HUES6 (cell line): ENCODE results near the gene GALNTL6.
"Not testable (repeated sequence)": the region's sequence is repeated elsewhere in the genome, so short reads cannot be mapped to it uniquely, and the experiment has no call there.

ENCODE experiments used
- H3K27ac ChIP-seq: 2 replicates; pipeline ENCODE4 v1.7.0; 2013; ENCODE audit warnings: low read depth, mild to moderate bottlenecking, low read length, inconsistent platforms
- H3K27me3 ChIP-seq: 2 replicates; pipeline ENCODE4 v1.6.1; 2013; ENCODE audit warnings: low read length; ENCODE audit not compliant: control insufficient read depth, insufficient read depth
- H3K36me3 ChIP-seq: 2 replicates; pipeline ENCODE4 v1.6.1; 2013; ENCODE audit warnings: low read length; ENCODE audit not compliant: control insufficient read depth, insufficient read depth
- H3K4me1 ChIP-seq: 2 replicates; pipeline ENCODE4 v1.6.1; 2013; ENCODE audit warnings: low read length; ENCODE audit not compliant: control insufficient read depth, insufficient read depth
- H3K4me3 ChIP-seq: 2 replicates; pipeline ENCODE4 v1.5.1; 2013; ENCODE audit warnings: low read depth, low read length
- H3K9ac ChIP-seq: one replicate; pipeline ENCODE4 v1.6.1; 2013; ENCODE audit warnings: mild to moderate bottlenecking, low read length
- H3K9me3 ChIP-seq: 2 replicates; pipeline ENCODE4 v1.6.1; 2013; ENCODE audit warnings: low read depth, low read length; ENCODE audit not compliant: control insufficient read depth, insufficient read depth

Gene GALNTL6

DNA sequence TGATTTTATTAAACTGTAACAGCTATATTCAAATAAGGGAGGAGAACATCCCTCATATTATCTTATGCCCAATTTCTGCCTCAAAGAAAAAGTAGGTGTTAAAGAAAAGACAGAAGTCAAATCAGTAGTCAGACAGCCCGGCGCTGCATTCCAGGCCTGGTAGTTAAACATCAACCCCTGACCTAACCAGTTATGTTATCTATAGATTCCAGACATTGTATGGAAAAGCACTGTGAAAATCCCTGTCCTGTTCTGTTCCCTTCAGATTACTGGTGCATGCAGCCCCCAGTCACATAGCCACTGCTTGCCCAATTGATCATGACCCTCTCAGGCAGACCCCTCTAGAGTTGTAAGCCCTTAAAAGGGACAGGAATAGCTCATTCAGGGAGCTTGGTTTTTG lies 1085.5 kb downstream of the GALNTL6 start:
- no peaks in the 10 kb centered on the region for H3K27me3 ChIP-seq
- H3K4me1 ChIP-seq = no peaks in the 10 kb centered on the region
- no peaks in the 10 kb centered on the region for H3K36me3 ChIP-seq
- no peak overlapping the region for H3K27ac ChIP-seq
- peaks cover 4% of the 10 kb centered on the region; the same call in 1 of the 2 replicates for H3K9me3 ChIP-seq
- H3K4me3 ChIP-seq = no peak overlapping the region
- H3K9ac ChIP-seq = no peak overlapping the region

DNA sequence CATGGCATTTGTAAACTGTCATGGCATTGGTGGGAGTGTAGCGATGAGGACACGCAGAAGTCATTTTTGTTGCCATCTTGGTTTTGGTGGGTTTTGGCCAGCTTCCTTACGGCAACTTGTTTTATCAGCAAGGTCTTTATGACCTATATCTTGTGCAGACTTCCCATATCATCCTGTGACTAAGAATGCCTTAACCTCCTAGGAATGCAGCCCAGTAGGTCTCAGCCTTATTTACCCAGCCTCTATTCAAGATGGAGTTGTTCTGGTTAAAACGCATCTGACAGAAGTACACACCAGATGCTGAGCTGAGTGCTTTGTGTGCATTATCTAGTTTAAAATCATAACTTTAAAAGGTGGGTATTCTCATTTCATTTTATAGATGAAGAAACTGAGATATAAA lies 1086.7 kb downstream of the GALNTL6 start:
- H3K9ac ChIP-seq = no peak overlapping the region
- peaks cover 4% of the 10 kb centered on the region; the same call in 1 of the 2 replicates for H3K9me3 ChIP-seq
- no peaks in the 10 kb centered on the region for H3K4me1 ChIP-seq
- no peaks in the 10 kb centered on the region for H3K27me3 ChIP-seq
- no peak overlapping the region for H3K27ac ChIP-seq
- H3K36me3 ChIP-seq = no peaks in the 10 kb centered on the region
- no peak overlapping the region for H3K4me3 ChIP-seq

DNA sequence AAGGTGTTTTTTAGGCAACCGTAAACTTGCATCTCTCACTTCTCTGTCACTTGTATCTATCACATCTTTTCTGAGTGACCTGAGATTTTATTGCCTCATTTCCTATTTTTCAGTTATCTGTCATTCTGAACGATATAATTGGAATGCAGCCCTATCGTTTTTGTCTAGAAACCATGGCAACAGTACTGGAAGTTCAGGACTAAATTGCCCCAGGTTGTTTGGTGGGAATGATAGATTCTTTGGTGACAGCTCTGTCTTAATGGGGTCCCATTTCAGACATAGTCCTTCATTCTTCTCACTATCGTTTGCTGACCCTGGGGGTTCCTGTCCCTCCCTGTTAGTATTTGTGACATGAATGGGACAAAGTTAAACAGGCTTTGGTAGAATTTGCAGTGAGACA lies 1087.7 kb downstream of the GALNTL6 start:
- Histone ChIP-seq H3K27ac (no peak overlapping the region), H3K9me3 (peaks cover 4% of the 10 kb centered on the region; the same call in 1 of the 2 replicates), H3K27me3 (no peaks in the 10 kb centered on the region), H3K4me1 (no peaks in the 10 kb centered on the region), H3K4me3 (no peak overlapping the region), H3K9ac (no peak overlapping the region), H3K36me3 (no peaks in the 10 kb centered on the region)

DNA sequence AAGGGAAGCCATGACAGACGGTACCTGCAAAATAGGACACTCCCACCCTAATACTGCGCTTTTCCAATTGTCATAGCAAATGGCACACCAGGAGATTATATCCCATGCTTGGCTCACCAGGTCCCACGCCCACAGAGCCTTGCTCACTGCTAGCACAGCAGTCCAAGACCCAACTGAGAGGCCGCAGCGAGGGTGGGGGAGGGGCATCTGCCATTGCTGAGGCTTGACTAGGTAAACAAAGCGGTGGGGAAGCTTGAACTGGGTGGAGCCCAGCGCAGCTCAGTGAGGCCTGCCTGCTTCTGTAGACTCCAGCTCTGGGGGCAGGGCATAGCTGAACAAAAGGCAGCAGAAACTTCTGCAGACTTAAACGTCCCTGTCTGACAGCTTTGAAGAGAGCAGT lies 1099.3 kb downstream of the GALNTL6 start:
- H3K27me3 ChIP-seq, H3K9me3 ChIP-seq, H3K4me3 ChIP-seq: not testable (repeated sequence)

DNA sequence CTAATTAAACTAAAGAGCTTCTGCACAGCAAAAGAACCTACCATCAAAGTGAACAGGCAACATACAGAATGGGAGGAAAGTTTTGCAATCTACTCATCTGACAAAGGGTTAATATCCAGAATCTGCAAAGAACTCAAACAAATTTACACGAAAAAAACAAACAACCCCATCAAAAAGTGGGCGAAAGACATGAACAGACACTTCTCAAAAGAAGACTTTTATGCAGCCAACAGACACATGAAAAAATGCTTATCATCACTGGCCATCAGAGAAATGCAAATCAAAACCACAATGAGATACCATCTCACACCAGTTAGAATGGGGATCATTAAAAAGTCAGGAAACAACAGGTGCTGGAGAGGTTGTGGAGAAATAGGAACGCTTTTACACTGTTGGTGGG lies 1104.2 kb downstream of the GALNTL6 start:
- not testable (repeated sequence) for H3K27ac ChIP-seq, H3K4me3 ChIP-seq, H3K4me1 ChIP-seq

More for the DNA sequence above, 1099.3 kb downstream of the GALNTL6 start:
- H3K4me1 ChIP-seq, H3K27ac ChIP-seq, H3K36me3 ChIP-seq, H3K9ac ChIP-seq: not testable (repeated sequence)

DNA sequence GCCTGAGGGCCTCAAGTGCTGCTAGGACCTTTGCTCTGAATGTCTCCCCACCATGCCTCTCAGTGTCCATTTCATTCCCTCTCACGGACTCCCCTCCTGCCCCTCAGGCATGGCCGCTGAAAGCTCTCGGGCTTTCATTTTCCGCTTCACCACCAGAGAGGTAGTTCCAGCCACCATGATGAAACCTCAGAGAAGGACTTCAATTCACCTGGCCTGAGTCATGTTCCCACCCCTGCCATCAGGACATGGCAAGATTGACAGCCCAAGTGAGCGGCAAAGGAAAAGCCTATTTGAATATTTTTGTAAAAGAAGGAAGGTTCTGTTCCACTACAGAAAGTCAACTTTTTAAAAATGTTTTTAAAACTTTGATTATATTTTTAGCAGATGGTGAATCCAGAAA lies 1106.1 kb downstream of the GALNTL6 start:
- no peaks in the 10 kb centered on the region for H3K4me1 ChIP-seq
- H3K9me3 ChIP-seq = 0 out of 2 replicates have a peak, but pooled peaks cover 5% of the 10 kb centered on the region
- no peaks in the 10 kb centered on the region for H3K36me3 ChIP-seq
- no peak overlapping the region for H3K4me3 ChIP-seq
- no peaks in the 10 kb centered on the region for H3K27me3 ChIP-seq
- no peak overlapping the region for H3K27ac ChIP-seq
- H3K9ac ChIP-seq = no peak overlapping the region

More for the DNA sequence above, 1104.2 kb downstream of the GALNTL6 start:
- not testable (repeated sequence) for H3K36me3 ChIP-seq, H3K27me3 ChIP-seq, H3K9ac ChIP-seq, H3K9me3 ChIP-seq

DNA sequence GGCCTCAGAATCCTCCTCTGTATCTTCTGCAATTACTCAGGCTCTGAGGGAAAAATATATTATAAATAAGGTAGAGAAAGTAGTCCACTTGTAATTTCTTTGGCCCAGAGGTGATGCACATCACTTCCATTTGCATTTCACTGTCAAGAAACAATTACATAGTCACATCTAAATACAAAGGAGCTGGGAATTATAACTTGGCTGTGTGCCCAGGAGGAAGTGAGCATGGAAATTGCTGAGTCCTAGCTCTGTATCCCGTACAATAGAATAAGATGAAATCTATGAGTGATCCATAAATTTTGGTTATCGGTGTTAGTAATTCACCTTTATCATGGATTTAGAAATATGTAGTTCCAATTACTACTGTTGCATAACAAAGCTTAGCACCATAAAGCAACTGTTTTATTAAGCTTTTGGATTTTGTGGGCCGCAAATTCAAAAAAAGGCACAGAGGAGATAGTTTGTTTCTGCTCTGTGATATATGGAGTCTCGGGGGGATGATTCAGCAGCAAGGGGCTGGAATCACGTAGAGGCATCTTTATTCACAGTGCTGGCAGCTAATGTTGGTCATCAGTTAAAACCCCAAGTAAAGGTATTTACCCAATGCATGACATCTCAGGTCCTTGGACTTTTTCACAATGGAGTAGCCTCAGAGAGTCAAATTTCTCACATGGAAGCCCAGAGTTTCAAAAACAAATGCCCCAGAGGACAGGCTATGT lies 1114.1 kb downstream of the GALNTL6 start:
- no peak overlapping the region for H3K9ac ChIP-seq
- H3K4me1 ChIP-seq = no peaks in the 10 kb centered on the region
- H3K36me3 ChIP-seq = no peaks in the 10 kb centered on the region
- H3K4me3 ChIP-seq = no peak overlapping the region
- 0 out of 2 replicates have a peak, but pooled peaks cover 3% of the 10 kb centered on the region for H3K9me3 ChIP-seq
- H3K27ac ChIP-seq = no peak overlapping the region
- H3K27me3 ChIP-seq = no peaks in the 10 kb centered on the region

DNA sequence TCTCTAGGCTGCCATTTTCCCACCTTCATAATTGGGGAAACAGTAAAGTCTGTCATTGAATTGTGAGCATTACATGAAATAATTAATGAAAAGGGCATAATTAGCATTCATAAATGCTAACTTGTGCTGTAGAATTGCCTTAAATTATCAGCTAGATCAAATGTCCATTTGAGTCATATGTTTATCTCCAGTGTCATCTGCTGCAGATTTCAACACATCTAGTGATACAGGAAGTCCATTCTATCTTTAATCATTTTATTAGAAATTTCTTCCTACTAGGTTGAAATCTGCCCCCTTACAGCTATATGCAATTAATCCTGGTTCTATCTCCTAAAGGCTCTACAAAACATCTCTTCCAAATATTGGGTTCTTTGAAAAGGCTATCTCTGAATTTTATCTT lies 1115.1 kb downstream of the GALNTL6 start:
- Histone ChIP-seq H3K4me1 (no peaks in the 10 kb centered on the region), H3K9me3 (no peaks in the 10 kb centered on the region), H3K27me3 (no peaks in the 10 kb centered on the region), H3K9ac (no peak overlapping the region), H3K4me3 (no peak overlapping the region), H3K36me3 (no peaks in the 10 kb centered on the region), H3K27ac (no peak overlapping the region)

DNA sequence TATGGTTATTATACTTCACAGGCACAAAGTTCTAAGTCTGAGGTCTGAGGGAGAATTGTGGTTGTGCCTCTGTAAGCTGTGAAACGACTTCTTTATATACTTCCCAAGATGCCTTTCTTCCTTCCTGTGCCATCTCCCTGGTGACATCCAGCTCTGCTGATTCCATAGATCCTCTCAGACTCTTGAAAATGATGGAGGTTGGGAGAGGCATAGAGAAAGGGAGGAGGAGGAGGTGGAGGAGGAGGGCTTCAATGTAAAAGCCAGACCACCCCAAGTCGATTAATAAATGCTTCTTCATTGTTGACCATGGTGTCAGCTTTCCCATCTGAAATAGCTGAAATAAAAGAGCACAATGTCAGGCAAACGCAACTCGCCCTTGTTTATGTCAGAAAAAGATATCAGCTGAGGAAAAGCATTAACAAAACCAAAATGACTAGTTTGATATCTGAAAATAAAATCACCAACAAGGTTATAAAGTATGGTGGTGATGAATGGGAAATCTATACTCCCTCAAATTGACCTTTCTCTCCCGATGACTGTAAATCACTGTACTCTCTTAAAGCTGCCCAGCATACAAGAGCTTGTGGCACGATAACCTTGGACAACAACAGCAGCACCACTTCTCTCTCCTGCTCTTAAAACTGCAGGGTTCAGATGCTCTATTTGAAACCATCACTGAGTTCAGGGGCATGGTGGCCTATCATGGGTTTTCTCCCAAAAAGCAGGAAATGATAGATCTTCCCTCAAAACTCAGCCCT lies 1125.0 kb downstream of the GALNTL6 start:
- Histone ChIP-seq H3K9me3 (no peaks in the 10 kb centered on the region), H3K9ac (no peak overlapping the region), H3K27me3 (no peaks in the 10 kb centered on the region), H3K36me3 (no peaks in the 10 kb centered on the region), H3K4me3 (no peak overlapping the region), H3K4me1 (no peaks in the 10 kb centered on the region), H3K27ac (no peak overlapping the region)

DNA sequence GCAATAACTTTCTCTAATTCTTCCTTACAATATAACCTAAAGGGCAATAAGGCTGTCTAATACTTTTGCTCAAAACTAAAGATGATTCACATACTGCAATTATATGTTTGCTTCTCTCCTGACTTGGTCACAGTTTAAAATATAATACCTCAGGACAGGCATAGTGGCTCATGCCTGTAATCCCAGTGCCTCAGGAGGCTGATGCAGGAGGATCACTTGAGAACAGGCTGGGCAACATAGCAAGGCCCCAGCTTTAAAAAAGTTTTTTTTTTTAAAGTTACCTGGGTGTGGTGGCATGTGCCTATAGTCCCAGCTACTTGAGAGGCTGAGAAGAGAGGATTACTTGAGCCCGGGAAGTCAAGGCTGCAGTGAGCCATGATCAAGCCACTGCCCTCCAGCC lies 1125.7 kb downstream of the GALNTL6 start:
- H3K27ac ChIP-seq = no peak overlapping the region
- no peaks in the 10 kb centered on the region for H3K9me3 ChIP-seq
- no peak overlapping the region for H3K9ac ChIP-seq
- no peaks in the 10 kb centered on the region for H3K4me1 ChIP-seq
- H3K4me3 ChIP-seq = no peak overlapping the region
- H3K27me3 ChIP-seq = no peaks in the 10 kb centered on the region
- H3K36me3 ChIP-seq = no peaks in the 10 kb centered on the region

DNA sequence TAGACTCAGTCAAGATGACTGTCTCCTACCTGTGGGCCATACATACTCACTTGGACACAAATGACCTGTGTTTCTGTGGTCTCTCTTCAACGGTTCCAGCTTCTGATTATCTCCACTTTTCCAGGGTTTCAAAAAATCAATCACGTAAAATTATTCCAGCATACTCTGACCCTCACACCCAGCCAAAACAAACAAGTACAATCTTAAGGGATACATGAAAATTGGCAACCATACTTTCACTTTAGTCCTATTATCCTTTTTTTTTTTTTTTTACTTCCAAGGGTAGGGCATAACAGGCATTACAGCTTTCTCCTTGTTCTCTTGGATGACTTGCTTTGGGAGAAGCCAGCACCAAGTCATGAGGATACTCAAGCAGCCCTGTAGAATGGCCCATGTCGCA lies 1129.6 kb downstream of the GALNTL6 start:
- Histone ChIP-seq H3K27ac (no peak overlapping the region), H3K4me3 (no peak overlapping the region), H3K27me3 (no peaks in the 10 kb centered on the region), H3K36me3 (no peaks in the 10 kb centered on the region), H3K4me1 (0 out of 2 replicates have a peak, but pooled peaks cover 7% of the 10 kb centered on the region), H3K9ac (no peak overlapping the region), H3K9me3 (no peaks in the 10 kb centered on the region)
